ACC112 (cell line): ENCODE data around the gene NPLOC4.

Experiments used
- H2AFZ ChIP-seq: fragments of 200-600 bp; sonication (generic); one replicate; pipeline ENCODE4 v1.6.0; 2017; ENCODE audit warnings: antibody characterized with exemption, low read length; ENCODE audit not compliant: unreplicated experiment
- H3K27ac ChIP-seq: fragments of 200-600 bp; sonication (generic); 2 replicates; pipeline ENCODE4 v1.5.1; 2014; ENCODE audit warnings: low read depth, mild to moderate bottlenecking, antibody characterized with exemption, low read length, moderate library complexity
- H3K27me3 ChIP-seq: fragments of 200-600 bp; sonication (generic); 2 replicates; pipeline ENCODE4 v1.6.1; 2014; ENCODE audit warnings: mild to moderate bottlenecking, antibody characterized with exemption, low read length, moderate library complexity, mixed read lengths; ENCODE audit not compliant: insufficient read depth
- H3K36me3 ChIP-seq: fragments of 200-600 bp; sonication (generic); 2 replicates; pipeline ENCODE4 v1.6.1; 2016; ENCODE audit warnings: mild to moderate bottlenecking, antibody characterized with exemption, low read length, moderate library complexity, mixed read lengths; ENCODE audit not compliant: insufficient read depth
- H3K4me1 ChIP-seq: fragments of 200-600 bp; sonication (generic); one replicate; pipeline ENCODE4 v1.6.1; 2016; ENCODE audit warnings: low read length, mixed read lengths; ENCODE audit not compliant: insufficient read depth, unreplicated experiment, control insufficient read depth
- H3K4me3 ChIP-seq: fragments of 200-600 bp; sonication (generic); 2 replicates; pipeline ENCODE4 v1.5.1; 2014; ENCODE audit warnings: mild to moderate bottlenecking, low read depth, low read length
- H3K79me2 ChIP-seq: fragments of 200-600 bp; sonication (generic); one replicate; pipeline ENCODE4 v1.6.0; 2016; ENCODE audit warnings: low read length; ENCODE audit not compliant: control insufficient read depth, unreplicated experiment, insufficient read depth

NPLOC4 gene

DNA sequence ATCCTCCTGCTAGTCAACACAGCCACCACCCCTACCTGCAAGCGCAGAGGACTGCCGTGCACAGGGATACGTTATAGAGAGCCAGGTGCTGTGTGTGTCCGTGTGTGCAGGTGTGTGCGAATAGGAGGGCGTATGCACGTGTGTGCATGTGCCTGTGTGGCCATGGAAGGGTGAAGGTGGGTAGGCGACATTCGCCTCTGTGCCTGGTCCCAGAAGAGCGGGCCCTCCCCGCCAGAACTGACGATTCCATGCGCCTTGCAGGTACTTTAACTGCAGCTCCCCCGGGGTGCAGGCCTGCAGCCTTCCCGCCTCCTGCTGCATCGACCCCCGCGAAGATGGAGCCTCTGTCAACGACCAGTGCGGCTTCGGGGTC is 10.7 kb upstream of the NPLOC4 start:
- Histone ChIP-seq H3K4me3 (no peak overlapping the region), H3K36me3 (no peaks in the 10 kb centered on the region), H2AFZ (no peak overlapping the region), H3K79me2 (no peaks in the 10 kb centered on the region), H3K27ac (no peak overlapping the region), H3K27me3 (peaks cover 18% of the 10 kb centered on the region), H3K4me1 (peaks cover 5% of the 10 kb centered on the region)

DNA sequence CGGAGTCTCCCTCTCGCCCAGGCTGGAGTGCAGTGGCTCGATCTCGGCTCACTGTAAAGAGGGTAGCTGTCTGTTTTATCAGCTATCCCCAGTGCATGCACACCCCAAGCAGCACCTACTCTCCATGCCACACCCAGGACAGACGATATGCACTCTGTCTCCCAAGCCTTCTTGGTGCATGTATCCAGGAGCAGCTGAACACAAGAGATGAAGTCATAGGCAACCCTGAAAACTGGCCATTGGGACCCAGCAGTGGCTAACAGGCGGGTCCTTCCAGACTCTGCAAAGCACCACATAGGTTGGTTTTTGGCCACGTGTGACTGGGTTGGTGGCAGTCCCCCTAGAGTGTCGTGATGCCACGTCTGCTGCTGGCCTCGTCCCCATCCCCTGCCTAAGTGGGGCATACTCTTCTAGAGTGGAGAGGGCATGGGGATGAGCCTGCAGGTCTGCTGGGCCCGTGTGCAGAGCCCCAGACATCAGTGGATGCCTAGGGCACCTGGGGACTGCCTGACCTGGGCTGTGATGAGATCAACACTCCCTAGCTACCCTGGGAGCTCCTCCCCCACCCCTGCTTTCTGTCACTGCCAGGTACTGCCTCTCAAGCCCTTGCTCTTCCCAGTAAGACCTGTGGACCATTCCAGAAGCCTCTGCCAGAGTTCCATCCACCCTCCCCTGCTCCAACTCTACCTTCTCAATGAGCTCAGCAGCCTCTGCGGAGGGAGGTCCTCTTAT is 10.1 kb upstream of the NPLOC4 start:
- no peaks in the 10 kb centered on the region for H3K79me2 ChIP-seq
- no peaks in the 10 kb centered on the region for H3K36me3 ChIP-seq
- H3K4me3 ChIP-seq, result no peak overlapping the region
- H2AFZ ChIP-seq, result no peak overlapping the region
- H3K27ac ChIP-seq, result no peak overlapping the region
- H3K27me3 ChIP-seq, result peaks cover 18% of the 10 kb centered on the region
- peaks cover 11% of the 10 kb centered on the region for H3K4me1 ChIP-seq

DNA sequence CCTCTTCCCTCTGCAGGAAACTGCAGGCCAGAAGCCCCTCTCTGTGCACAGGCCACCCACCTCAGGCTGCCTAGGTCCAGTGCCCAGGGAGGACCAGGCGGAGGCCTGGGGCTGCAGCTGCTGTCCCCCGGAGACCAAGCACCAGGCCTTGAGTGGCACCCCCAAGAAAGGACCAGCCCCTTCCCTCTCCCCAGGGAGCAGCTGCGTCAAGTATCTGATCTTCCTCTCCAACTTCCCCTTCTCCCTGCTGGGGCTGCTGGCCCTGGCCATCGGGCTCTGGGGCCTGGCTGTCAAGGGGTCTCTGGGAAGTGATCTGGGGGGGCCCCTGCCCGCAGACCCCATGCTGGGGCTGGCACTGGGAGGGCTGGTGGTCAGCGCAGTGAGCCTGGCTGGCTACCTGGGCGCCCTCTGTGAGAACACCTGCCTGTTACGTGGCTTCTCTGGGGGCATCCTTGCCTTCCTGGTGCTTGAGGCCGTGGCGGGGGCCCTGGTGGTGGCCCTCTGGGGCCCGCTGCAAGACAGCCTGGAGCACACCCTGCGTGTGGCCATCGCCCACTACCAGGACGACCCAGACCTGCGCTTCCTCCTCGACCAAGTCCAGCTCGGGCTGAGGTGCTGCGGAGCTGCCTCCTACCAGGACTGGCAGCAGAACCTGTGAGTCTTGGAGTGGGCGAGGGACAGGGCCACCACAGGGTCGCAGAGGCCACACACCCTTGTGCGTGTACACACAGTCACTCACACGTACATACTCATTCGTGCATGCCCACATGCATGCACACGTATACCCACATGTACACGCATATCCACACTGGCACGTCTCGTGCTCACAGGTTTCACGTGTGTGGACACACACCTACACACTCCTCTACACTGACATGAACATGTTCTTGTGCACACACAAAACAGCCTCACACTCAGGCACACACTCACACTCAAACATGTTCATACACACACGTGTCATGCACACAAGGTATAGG is 8.4 kb upstream of the NPLOC4 start:
- peaks cover 18% of the 10 kb centered on the region for H3K27me3 ChIP-seq
- H3K4me3 ChIP-seq, result no peak overlapping the region
- H2AFZ ChIP-seq, result no peak overlapping the region
- H3K27ac ChIP-seq, result no peak overlapping the region
- H3K36me3 ChIP-seq, result no peaks in the 10 kb centered on the region
- peaks cover 9% of the 10 kb centered on the region for H3K4me1 ChIP-seq
- no peaks in the 10 kb centered on the region for H3K79me2 ChIP-seq

DNA sequence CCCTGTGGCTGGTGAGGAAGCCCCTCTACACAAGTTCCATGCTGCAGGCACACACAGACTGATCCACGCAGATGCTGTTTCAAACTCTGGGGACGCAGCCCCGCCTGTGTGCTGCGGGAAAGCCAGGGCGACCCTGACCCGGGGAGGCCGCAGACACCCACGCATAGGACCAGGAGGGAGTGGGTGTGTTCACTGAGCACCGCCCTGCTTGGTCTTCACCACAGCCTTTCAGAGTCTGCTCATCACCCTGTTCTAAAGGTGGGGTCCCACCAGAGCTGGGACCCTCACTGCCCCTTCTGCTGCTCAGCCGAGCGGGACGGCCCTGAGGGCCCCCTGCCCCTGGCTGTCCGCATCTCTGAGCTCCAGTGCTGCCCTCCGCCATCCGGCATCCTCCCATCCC is 7.6 kb upstream of the NPLOC4 start:
- no peak overlapping the region for H3K4me3 ChIP-seq
- peaks cover 18% of the 10 kb centered on the region for H3K27me3 ChIP-seq
- H3K27ac ChIP-seq, result no peak overlapping the region
- no peaks in the 10 kb centered on the region for H3K36me3 ChIP-seq
- no peak overlapping the region for H2AFZ ChIP-seq
- no peaks in the 10 kb centered on the region for H3K79me2 ChIP-seq
- peaks cover 9% of the 10 kb centered on the region for H3K4me1 ChIP-seq

DNA sequence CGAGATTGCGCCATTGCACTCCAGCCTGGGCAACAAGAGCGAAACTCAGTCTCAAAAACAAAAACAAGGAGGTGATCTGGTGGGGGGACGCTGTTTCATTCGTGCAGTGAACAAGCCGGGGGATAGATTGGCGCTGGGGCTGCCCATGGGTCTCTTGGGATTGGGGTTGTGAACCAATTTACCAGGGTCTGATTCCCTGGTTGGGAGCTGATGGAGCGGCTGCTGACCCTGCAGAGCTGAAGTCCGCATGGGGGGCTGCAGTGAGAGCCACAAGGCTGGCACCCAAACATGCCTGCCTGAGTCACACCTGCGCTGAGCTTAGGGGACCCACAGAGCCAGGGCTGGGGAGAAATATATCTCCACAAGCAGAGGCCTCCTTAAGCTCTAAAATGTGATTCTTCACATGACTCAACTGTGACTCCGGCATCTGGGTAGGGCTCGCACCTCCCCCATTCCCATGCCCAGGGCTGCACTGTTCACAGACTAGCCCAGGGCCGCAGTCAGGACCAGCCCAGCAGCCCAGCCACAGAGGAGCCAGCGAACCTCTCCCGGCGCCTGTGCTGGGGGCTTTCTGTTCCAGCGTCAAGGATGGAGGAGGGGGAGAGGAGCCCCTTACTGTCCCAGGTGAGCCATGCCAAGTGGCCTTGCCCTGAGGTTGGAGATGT is 5.0 kb upstream of the NPLOC4 start:
- Histone ChIP-seq H3K27ac (no peak overlapping the region), H2AFZ (peak overlapping the region; percentile 23), H3K4me1 (peaks cover 9% of the 10 kb centered on the region), H3K36me3 (no peaks in the 10 kb centered on the region), H3K4me3 (no peak overlapping the region), H3K27me3 (no peaks in the 10 kb centered on the region), H3K79me2 (no peaks in the 10 kb centered on the region)

DNA sequence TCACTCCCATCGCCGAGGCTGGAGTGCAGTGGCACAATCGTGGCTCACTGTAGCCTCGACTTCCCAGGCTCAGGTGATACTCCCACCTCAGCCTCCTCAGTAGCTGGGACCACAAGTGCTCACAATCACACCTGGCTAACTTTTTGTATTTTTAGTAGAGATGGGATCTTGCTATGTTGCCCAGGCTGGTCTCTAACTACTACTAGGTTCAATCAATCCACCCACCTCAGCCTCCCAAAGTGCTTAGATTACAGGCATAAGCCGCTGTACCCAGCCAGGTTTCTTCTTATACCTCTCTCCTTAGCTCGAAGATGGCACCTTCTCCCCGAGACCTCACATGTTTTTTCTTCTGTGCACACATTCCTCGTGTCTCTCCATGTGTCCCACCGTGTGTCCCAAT is 3.1 kb upstream of the NPLOC4 start:
- Histone ChIP-seq H3K79me2 (peaks cover 16% of the 10 kb centered on the region), H2AFZ (no peak overlapping the region), H3K4me1 (peaks cover 15% of the 10 kb centered on the region), H3K4me3 (no peak overlapping the region), H3K27ac (no peak overlapping the region), H3K27me3 (no peaks in the 10 kb centered on the region), H3K36me3 (no peaks in the 10 kb centered on the region)

DNA sequence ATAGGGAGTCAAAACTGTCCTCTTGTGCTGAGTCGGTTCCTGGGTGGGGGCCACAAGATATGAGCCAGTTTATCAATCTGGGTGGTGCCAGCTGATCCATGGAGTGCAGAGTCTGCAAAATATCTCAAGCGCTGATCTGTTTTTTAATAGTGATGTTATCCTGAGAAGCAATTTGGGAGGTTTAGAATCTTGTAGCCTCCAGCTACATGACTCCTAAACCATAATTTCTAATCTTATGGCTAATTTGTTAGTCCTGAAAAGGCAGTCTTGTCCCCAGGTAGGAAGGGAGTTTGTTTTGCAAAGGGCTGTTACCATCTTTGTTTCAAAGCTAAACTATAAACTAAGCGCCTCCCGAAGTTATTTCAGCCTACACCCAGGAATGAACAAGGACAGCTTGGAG is 1.8 kb upstream of the NPLOC4 start:
- no peak overlapping the region for H3K4me3 ChIP-seq
- H3K27ac ChIP-seq, result no peak overlapping the region
- no peaks in the 10 kb centered on the region for H3K36me3 ChIP-seq
- peaks cover 15% of the 10 kb centered on the region for H3K4me1 ChIP-seq
- H2AFZ ChIP-seq, result no peak overlapping the region
- peaks cover 29% of the 10 kb centered on the region for H3K79me2 ChIP-seq
- H3K27me3 ChIP-seq, result no peaks in the 10 kb centered on the region

DNA sequence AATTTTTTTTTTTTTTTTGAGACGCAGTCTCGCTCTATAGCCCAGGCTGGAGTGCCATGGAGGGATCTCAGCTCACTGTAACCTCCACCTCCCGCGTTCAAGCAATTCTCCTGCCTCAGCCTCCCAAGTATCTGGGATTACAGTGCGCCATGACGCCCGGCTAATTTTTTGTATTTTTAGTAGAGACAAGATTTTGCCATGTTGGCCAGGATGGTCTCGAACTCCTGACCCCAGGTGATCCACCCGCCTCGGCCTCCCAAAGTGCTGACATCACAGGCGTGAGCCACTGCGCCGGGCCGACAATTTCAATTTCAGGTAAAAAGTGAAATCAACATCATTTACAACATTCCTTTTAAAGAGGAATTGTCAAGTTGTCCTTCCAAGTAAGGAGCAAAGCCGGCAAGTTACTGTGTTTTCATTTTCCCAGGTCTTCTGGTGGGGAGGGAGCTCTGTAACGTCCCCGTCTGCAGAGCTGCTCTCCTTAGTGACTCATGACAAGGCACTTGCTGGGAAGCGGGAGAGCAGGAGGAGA is 873 bp downstream of the NPLOC4 start:
- Histone ChIP-seq H3K27ac (peak overlapping the region; percentile 89), H2AFZ (no peak overlapping the region), H3K36me3 (no peaks in the 10 kb centered on the region), H3K4me3 (peak overlapping the region; percentile 94), H3K27me3 (no peaks in the 10 kb centered on the region), H3K4me1 (peaks cover 6% of the 10 kb centered on the region), H3K79me2 (peaks cover 52% of the 10 kb centered on the region)

DNA sequence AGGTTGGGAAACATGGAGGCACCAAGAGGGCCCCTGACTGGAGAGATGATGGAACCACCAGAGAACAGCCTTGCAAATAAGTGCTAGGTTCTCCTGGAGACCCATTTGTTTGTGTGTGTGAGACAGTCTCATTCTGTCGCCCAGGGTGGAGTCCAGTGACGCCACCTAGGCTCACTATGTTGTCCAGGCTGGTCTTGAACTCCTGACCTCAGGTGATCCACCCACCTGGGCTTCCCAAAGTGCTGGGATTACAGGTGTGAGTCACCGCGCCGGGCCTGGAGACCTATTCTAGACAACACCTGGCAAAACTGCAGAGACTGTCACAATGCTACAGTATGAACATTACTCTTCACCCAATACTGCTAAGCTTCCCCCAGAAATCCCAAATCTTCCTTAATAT is 1.5 kb downstream of the NPLOC4 start:
- H3K79me2 ChIP-seq, result peaks cover 56% of the 10 kb centered on the region
- H3K36me3 ChIP-seq, result no peaks in the 10 kb centered on the region
- peak overlapping the region; percentile 94 for H3K4me3 ChIP-seq
- peaks cover 6% of the 10 kb centered on the region for H3K4me1 ChIP-seq
- H3K27ac ChIP-seq, result peak overlapping the region; percentile 89; the same call in 1 of the 2 replicates
- H2AFZ ChIP-seq, result no peak overlapping the region
- no peaks in the 10 kb centered on the region for H3K27me3 ChIP-seq

DNA sequence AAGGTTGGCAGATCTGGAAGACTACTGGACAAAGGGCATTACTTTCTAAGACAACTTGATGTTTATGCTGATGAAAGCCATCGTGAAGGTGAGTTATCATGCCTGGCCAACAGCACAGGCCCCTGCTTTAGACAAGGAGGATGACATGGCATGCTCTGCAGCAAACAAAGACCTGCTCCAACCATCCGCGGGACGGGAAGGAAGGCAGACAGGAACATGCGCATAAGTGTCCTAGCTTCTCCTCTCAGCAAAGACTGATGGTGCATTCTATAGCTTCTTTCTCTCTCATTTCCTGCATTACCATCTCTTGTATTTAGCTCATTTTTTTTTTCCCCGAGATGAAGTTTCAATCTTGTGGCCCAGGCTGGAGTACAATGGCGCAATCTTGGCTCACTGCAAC is 5.4 kb downstream of the NPLOC4 start:
- H2AFZ ChIP-seq, result no peak overlapping the region
- no peak overlapping the region for H3K4me3 ChIP-seq
- H3K27me3 ChIP-seq, result no peaks in the 10 kb centered on the region
- H3K4me1 ChIP-seq, result peaks cover 6% of the 10 kb centered on the region
- no peak overlapping the region for H3K27ac ChIP-seq
- H3K79me2 ChIP-seq, result peaks cover 67% of the 10 kb centered on the region
- H3K36me3 ChIP-seq, result peaks cover 15% of the 10 kb centered on the region; the same call in 1 of the 2 replicates
